ENCODE results near the gene CYSRT1.
A peak's percentile ranks its signal among the peaks of the same experiment; 100 is the strongest.
"Not testable (repeated sequence)": the region's sequence is repeated elsewhere in the genome, so short reads cannot be mapped to it uniquely, and the experiment has no call there.

DNA sequence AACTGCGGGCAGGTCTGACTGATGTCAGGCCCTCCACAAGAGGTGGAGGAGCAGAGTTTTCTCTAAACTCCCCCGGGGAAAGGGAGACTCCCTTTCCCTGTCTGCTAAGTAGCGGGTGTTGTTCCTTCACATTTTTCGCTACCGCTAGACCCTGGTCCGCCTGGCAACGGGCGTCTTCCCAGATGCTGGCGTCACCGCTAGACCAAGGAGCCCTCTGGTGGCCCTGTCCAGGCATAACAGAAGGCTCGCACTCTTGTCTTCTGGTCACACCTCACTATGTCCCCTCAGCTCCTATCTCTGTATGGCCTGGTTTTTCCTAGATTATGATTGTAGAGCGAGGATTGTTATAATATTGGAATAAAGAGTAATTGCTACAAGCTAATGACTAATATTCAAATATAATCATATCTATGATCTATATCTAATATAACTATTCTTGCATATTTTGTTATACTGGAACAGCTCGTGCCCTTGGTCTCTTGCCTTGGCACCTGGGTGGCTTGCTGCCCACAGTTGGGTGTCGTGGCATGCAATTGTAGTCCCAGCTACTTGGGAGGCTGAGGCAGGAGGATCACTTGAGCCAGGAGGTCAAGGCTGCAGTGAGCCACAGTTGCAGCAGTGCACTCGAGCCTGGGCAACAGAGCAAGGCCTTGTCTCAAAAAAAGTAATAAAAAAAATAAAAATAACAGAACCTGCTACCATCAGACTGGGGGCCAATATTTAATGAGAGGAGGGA, 37.4 kb downstream of the CYSRT1 start:
- TF ChIP-seq, protein P1, sequence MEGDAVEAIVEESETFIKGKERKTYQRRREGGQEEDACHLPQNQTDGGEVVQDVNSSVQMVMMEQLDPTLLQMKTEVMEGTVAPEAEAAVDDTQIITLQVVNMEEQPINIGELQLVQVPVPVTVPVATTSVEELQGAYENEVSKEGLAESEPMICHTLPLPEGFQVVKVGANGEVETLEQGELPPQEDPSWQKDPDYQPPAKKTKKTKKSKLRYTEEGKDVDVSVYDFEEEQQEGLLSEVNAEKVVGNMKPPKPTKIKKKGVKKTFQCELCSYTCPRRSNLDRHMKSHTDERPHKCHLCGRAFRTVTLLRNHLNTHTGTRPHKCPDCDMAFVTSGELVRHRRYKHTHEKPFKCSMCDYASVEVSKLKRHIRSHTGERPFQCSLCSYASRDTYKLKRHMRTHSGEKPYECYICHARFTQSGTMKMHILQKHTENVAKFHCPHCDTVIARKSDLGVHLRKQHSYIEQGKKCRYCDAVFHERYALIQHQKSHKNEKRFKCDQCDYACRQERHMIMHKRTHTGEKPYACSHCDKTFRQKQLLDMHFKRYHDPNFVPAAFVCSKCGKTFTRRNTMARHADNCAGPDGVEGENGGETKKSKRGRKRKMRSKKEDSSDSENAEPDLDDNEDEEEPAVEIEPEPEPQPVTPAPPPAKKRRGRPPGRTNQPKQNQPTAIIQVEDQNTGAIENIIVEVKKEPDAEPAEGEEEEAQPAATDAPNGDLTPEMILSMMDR (optimal IDR thresholded peaks at IDR 0.05 in 1 of 3, IDR thresholded peaks at IDR 0.05 in 1 of 3, conservative IDR thresholded peaks at IDR 0.05 in 1 of 3; ENCODE audit: extremely low read depth in 1 of 3, insufficient read depth in 2 of 3, low read length in 3 of 3), result peak in 1 of 3 experiments; percentile 37
- not testable (repeated sequence) for TF ChIP-seq EZH2 (IDR thresholded peaks at IDR 0.05; ENCODE audit: low read length)
